Tibial nerve (tissue), 4 donors: ENCODE results near the gene CCDC57. TPM values are rescaled to one million over a fixed set of nuclear protein-coding genes. Genes with fewer than 3 reads are reported as not detected.

Source experiments
- DNase-seq, 2 donors: peaks; one replicate each; pipeline ENCODE4 v3.0.0-alpha.2; 2019; ENCODE audit warnings: low spot score in 2 of 2
- H3K27ac ChIP-seq, 4 donors: fragments of 200-600 bp; sonication (generic) in 3 of 4; one replicate each; pipeline ENCODE4 v1.5.1; 2017 to 2019; ENCODE audit warnings: mild to moderate bottlenecking in 1 of 4
- H3K27me3 ChIP-seq, 2 donors: fragments of 200-600 bp; sonication (generic) in 1 of 2; one replicate each; pipeline versions ENCODE4 v1.5.1 to v1.6.0; 2017 to 2019
- H3K36me3 ChIP-seq, 3 donors: fragments of 200-600 bp; sonication (generic); one replicate each; pipeline ENCODE4 v1.5.1; 2018 to 2019
- H3K4me1 ChIP-seq, 4 donors: fragments of 200-600 bp; sonication (generic) in 3 of 4; one replicate each; pipeline ENCODE4 v1.5.1; 2017 to 2019
- H3K4me3 ChIP-seq, 4 donors: fragments of 200-600 bp; sonication (generic) in 3 of 4; one replicate each; pipeline ENCODE4 v1.5.1; 2017 to 2019; ENCODE audit warnings: mild to moderate bottlenecking in 1 of 4, moderate library complexity in 1 of 4
- H3K9me3 ChIP-seq, 4 donors: fragments of 200-600 bp; sonication (generic) in 3 of 4; one replicate each; pipeline ENCODE4 v1.5.1; 2017 to 2019
- EP300 ChIP-seq, 2 donors: sonication (generic); formaldehyde crosslinking; IDR thresholded peaks; one replicate each; pipeline ENCODE4 v1.6.1; 2017; ENCODE audit warnings: antibody characterized with exemption in 2 of 2, mild to moderate bottlenecking in 1 of 2
- POLR2A ChIP-seq, 2 donors: fragments of 450-650 bp; IDR thresholded peaks; one replicate each; pipeline ENCODE4 v1.6.1; 2017; ENCODE audit warnings: antibody characterized with exemption in 2 of 2, mild to moderate bottlenecking in 2 of 2, moderate library complexity in 2 of 2
- WGBS, 2 donors: methylation state at CpG; one replicate each; pipeline ENCODE4 v1.1.5; 2018; 5-methylcytosine and 5-hydroxymethylcytosine counted together
- total RNA-seq, 4 donors: library from RNA; depleted of rRNA; stranded (reverse); fragments of >200 nt; gene quantifications; one replicate each; pipeline ENCODE4 v1.1.0, GENCODE V29; 2016
- TF ChIP-seq, protein P1 (sequence below), 5 experiments: fragments of 200-600 bp in 3 of 5; fragments of 450-650 bp in 2 of 5; sonication (generic) in 3 of 5; IDR thresholded peaks; one replicate each; pipeline ENCODE4 v1.5.1; 2016 to 2019; ENCODE audit warnings: antibody characterized with exemption in 5 of 5, mild to moderate bottlenecking in 3 of 5, moderate library complexity in 2 of 5

CCDC57 gene
- total RNA-seq, 4 donors from 2014 or later: 33.5 to 91.2 (median 47.9) TPM

DNA sequence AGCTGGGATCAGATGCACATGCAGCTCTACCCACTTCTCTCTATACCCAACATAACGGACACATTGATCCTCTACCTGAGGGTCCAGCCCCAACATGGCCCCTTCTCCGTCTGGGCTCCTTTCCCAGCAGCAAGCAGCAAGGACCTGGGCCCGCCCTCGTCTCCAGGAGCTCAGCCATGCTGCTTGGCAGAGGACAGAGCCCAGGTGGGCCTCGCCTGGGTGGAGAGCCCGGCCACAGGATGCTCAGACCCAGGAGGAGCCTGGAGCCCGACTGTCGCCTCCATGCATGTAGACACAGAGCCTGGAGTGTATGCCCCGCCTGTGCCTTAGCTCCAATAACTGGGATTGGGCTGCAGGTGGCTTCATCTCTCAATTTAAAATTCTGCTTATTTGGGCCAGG, 57.0 kb downstream of the CCDC57 start:
- 84 to 98% methylated on average over 6 to 9 of the region's 9 CpGs for WGBS, 2 donors
- peaks cover 0 to 63% (median 0%) of the 10 kb centered on the region in 3 donors for H3K36me3 ChIP-seq

DNA sequence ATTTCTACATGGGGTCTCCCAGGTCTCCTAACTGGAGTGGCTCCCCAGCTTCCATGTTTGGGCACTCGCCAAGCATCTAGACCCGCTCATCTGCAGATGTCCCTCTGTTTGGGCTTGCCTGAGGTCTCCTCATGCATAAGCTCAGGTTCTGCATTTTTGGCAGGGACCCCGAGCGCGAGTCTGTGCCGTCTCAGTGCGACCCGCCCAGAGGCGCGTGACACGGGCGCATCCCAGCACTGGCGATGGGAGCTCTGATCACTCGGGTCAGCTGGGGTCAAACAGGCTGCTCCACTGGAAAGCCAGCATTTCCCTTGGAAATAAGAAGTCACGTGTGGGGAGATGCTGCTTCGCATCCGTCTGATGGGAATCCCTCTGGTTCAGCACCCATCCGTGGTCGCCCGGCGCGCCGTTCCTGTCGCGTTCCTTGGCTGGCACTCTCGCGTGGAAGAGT, 57.7 kb downstream of the CCDC57 start:
- H3K27me3 ChIP-seq: no peaks in the 10 kb centered on the region
- H3K36me3 ChIP-seq: peaks cover 0 to 56% (median 0%) of the 10 kb centered on the region in 3 donors
- WGBS, 2 donors: 93 to 94% methylated on average over 27 of the region's 27 CpGs
- peaks cover 0 to 7% (median 0%) of the 10 kb centered on the region in 4 donors for H3K4me1 ChIP-seq
- no peak overlapping the region for H3K27ac ChIP-seq
- TF ChIP-seq EP300 (IDR thresholded peaks at IDR 0.05): no peak
- TF ChIP-seq, protein P1, sequence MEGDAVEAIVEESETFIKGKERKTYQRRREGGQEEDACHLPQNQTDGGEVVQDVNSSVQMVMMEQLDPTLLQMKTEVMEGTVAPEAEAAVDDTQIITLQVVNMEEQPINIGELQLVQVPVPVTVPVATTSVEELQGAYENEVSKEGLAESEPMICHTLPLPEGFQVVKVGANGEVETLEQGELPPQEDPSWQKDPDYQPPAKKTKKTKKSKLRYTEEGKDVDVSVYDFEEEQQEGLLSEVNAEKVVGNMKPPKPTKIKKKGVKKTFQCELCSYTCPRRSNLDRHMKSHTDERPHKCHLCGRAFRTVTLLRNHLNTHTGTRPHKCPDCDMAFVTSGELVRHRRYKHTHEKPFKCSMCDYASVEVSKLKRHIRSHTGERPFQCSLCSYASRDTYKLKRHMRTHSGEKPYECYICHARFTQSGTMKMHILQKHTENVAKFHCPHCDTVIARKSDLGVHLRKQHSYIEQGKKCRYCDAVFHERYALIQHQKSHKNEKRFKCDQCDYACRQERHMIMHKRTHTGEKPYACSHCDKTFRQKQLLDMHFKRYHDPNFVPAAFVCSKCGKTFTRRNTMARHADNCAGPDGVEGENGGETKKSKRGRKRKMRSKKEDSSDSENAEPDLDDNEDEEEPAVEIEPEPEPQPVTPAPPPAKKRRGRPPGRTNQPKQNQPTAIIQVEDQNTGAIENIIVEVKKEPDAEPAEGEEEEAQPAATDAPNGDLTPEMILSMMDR (IDR thresholded peaks at IDR 0.05): no peak
- no peak for TF ChIP-seq POLR2A (IDR thresholded peaks at IDR 0.05)
- no peak overlapping the region for H3K4me3 ChIP-seq
- H3K9me3 ChIP-seq: no peaks in the 10 kb centered on the region
- no peak for DNase-seq

More for the DNA sequence above, 57.0 kb downstream of the CCDC57 start:
- DNase-seq: no peak
- Histone ChIP-seq H3K4me1 (peaks cover 0 to 7% (median 0%) of the 10 kb centered on the region in 4 donors), H3K27me3 (no peaks in the 10 kb centered on the region), H3K27ac (no peak overlapping the region), H3K9me3 (no peaks in the 10 kb centered on the region), H3K4me3 (no peak overlapping the region)
- TF ChIP-seq EP300 (IDR thresholded peaks at IDR 0.05) (no peak), POLR2A (IDR thresholded peaks at IDR 0.05) (no peak)
- TF ChIP-seq, protein P1 (IDR thresholded peaks at IDR 0.05): no peak

DNA sequence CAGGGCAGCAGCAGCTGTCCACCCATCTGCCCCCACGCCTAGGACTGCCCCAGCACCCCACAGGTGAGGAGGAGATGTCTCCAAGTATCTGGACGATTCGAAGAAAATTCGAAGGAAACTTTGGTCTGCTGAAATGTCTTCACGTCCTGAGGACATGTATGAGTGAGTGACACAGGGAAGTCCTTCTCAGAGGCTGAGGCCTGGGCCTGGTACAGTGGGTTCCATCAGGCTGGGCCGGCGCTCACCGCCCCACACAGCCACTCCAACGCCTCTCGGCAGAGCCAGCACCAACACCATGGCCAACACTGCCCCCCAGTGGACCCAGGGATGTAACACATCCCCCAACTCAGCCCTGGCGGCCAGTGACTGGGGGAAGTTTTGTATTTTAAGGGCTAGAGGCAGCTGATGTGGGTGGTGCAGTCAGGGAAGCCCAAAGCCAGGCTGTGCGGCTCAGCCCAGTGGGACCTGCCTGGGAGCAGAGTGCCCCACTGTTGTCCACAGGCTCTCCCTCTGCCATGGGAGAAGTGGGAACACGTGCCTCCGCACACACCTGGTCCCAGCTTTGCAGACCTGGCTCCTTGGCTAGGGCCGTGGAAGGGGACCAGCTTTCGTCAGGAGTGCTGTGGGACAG, 58.8 kb downstream of the CCDC57 start:
- H3K27ac ChIP-seq: peak overlapping the region in 1 of 4 donors; percentile 28
- TF ChIP-seq EP300 (IDR thresholded peaks at IDR 0.05) (peak; percentile 14 to 49), POLR2A (IDR thresholded peaks at IDR 0.05) (no peak)
- TF ChIP-seq, protein P1 (IDR thresholded peaks at IDR 0.05): peak; percentile 81 to 99 (median 86)
- no peaks in the 10 kb centered on the region for H3K9me3 ChIP-seq
- WGBS, 2 donors: 41 to 50% methylated on average over 11 to 15 of the region's 16 CpGs
- H3K36me3 ChIP-seq: peaks cover 0 to 52% (median 0%) of the 10 kb centered on the region in 3 donors
- no peaks in the 10 kb centered on the region for H3K27me3 ChIP-seq
- peak; percentile 69 to 80 for DNase-seq
- no peak overlapping the region for H3K4me3 ChIP-seq
- H3K4me1 ChIP-seq: peaks cover 0 to 7% (median 0%) of the 10 kb centered on the region in 4 donors

DNA sequence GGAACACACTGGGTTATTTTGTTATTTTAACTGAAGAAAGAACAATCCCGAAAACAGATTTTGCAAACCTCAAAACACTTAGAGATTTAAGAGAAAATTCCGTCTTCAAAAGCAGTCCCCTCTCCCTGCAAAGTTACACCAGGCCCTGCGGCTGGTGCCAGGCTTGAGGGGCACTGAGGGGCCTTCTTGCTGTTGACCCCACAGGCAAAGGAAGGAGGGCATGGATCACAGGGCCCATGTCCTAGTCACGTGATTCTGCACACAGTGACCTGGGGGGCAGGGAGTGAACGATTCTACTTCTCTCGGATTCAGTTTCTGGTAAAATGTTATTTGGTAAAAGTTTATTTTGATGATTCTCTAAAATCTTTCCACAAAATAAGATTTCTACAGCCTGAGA, 59.3 kb downstream of the CCDC57 start:
- peaks cover 0 to 7% (median 0%) of the 10 kb centered on the region in 4 donors for H3K4me1 ChIP-seq
- WGBS, 2 donors: 71 to 84% methylated on average over 6 of the region's 6 CpGs
- no peaks in the 10 kb centered on the region for H3K27me3 ChIP-seq
- no peak for DNase-seq
- no peak overlapping the region for H3K4me3 ChIP-seq
- peaks cover 0 to 49% (median 0%) of the 10 kb centered on the region in 3 donors for H3K36me3 ChIP-seq
- no peaks in the 10 kb centered on the region for H3K9me3 ChIP-seq
- TF ChIP-seq EP300 (IDR thresholded peaks at IDR 0.05) (no peak), POLR2A (IDR thresholded peaks at IDR 0.05) (no peak)
- TF ChIP-seq, protein P1 (IDR thresholded peaks at IDR 0.05): no peak
- no peak overlapping the region for H3K27ac ChIP-seq

DNA sequence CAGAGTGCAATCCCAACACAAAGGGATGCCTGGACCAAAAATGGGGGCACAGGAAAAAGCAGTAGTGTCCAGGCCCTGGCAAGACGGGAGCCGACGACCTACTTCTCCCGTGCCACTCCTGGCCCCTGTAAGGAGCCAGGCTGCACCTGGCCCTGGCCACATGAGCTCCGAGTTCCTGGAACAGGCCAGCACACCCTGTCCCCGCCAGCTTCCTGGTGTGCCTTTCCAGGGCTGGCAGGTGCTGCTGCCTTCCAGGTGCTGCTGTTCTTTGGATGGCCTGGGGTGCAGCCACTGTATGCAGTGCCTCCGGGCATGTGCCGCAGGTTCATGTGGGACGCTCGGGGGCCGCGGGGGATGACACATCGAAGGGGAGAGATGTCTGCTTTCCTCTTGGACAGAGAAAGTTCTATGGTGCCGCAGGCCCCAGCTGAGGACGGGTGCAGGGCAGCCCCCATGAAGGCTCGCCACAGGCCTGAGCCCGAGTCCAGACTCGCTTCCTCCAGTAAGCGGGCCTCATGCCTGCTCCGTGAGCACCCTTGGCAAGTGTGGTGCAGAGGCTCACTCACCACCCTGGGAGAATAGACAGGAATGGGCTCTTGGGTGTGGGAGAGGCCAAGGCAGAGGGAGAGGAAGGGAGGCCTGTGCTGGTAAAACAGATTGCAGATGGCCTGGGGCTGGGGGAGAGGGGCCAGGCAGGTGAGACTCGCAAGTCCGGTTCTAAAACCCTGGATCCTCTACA, 59.9 kb downstream of the CCDC57 start:
- no peaks in the 10 kb centered on the region for H3K27me3 ChIP-seq
- H3K4me3 ChIP-seq: no peak overlapping the region
- no peaks in the 10 kb centered on the region for H3K9me3 ChIP-seq
- DNase-seq: no peak
- 90 to 96% methylated on average over 20 to 22 of the region's 22 CpGs for WGBS, 2 donors
- H3K27ac ChIP-seq: no peak overlapping the region
- peaks cover 0 to 7% (median 0%) of the 10 kb centered on the region in 4 donors for H3K4me1 ChIP-seq
- peaks cover 0 to 43% (median 0%) of the 10 kb centered on the region in 3 donors for H3K36me3 ChIP-seq
- no peak for TF ChIP-seq EP300 (IDR thresholded peaks at IDR 0.05)
- TF ChIP-seq, protein P1 (IDR thresholded peaks at IDR 0.05): no peak
- TF ChIP-seq POLR2A (IDR thresholded peaks at IDR 0.05): no peak
